HG03520 (cell line): ENCODE results near the gene POTEC.
"Not testable (repeated sequence)": the region's sequence is repeated elsewhere in the genome, so short reads cannot be mapped to it uniquely, and the experiment has no call there.

Source experiments
- ATAC-seq: cut with Tn5 transposase; IDR thresholded peaks from one replicate; pipeline ENCODE4 v1.9.1; 2021; ENCODE audit warnings: mild to moderate bottlenecking, moderate library complexity; ENCODE audit not compliant: unreplicated experiment

POTEC gene

GRCh38 chr18:14543446-14543964 lies at the start of gene POTEC:
Gene POTEC, minus strand, starts transcription at chr18:14543600. Its CDS starts 454 bp downstream, at chr18:14543146.
- ATAC-seq: not testable (repeated sequence)

- ATAC-seq: no peak
Observed at GRCh38 chr18:14577971-14578370, 34.6 kb upstream of the POTEC start.

GRCh38 chr18:14559502-14559901 lies 16.1 kb upstream of the POTEC start:
- ATAC-seq: not testable (repeated sequence)

DNA sequence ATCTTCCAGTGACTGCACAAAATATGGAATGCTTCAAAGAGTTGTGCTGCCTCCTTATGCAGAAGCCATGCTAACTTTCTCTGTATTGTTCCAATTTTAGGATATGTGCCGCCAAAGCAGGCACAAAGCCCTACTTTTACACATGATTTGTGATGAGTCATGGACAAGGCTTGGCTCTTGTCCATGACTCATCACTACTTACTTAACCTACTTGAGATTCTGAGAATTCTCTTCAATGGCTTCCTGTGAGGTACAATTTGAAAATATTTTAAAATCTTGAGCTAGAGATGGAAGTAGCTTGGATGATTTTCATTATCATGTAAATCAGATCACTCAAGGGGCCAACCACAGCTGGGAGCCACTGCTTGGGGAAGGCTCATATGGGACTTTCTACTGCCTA lies 11.7 kb downstream of the POTEC start:
- ATAC-seq: not testable (repeated sequence)

GRCh38 chr18:14510707-14511106 lies 32.7 kb downstream of the POTEC start:
- not testable (repeated sequence) for ATAC-seq

DNA sequence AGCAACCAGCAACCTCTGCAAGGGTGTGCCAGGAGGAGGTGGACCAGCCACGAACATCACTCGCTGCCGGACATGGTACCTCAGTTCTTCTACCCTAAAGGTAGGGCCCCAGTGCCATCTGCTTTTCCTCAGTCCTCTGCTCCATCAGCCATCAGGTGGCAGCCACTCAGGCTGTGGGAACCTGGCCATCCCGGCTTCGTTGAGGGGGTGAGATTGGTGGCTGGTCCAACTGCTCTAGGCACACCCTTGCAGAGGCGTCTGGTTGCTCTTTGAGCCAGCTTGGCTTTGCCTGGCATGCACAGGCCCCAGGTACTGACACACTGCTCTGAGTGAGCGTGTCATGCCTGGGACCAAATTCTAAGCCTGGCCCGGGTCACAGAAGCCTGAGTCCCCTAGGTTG lies 39.7 kb downstream of the POTEC start:
- not testable (repeated sequence) for ATAC-seq

DNA sequence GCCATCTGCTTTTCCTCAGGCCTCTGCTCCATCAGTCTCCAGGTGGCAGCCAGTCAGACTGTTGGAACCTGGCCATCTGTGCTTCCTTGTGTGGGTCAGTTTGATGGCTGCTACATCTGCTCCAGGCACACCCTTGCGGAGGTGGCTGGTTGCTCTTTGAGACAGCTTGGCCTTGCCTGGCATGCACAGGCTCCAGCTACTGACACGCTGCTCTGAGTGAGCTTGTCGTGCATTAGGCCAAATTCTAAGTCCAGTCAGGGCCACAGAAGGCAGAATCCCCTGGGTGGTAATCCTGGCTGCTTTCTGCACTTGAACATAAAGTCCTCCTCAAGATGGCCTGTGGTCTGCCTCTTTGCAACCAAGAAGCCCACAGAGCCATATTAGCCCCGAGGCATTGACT lies 41.5 kb downstream of the POTEC start:
- ATAC-seq: not testable (repeated sequence)

- not testable (repeated sequence) for ATAC-seq
Observed at GRCh38 chr18:14489256-14490014, 54.0 kb downstream of the POTEC start.

GRCh38 chr18:14488789-14489188 lies 54.6 kb downstream of the POTEC start:
- not testable (repeated sequence) for ATAC-seq

- ATAC-seq: not testable (repeated sequence)
Observed at GRCh38 chr18:14486926-14487580, 56.3 kb downstream of the POTEC start.

- ATAC-seq: not testable (repeated sequence)
Observed at GRCh38 chr18:14479076-14479475, 64.3 kb downstream of the POTEC start.

DNA sequence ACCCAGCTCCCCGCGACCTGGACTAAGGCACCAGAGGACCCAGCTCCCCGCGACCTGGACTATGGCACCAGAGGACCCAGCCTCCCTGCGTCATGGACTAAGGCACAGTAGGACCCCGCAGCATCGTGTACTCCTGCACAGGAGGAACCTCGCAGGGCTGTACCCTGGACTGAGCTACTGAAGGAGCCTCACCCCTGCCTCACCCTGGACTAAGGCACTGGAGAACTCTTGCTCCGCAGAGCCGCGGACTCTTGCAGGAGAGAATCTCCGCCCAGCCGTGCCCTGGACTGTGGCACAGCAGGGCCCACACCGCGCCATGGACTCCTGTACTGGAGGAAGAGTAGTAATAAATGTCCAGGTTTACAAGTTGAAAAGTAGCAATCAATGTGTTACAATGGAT lies 67.9 kb downstream of the POTEC start:
- ATAC-seq: not testable (repeated sequence)

- ATAC-seq: not testable (repeated sequence)
Observed at GRCh38 chr18:14474752-14475151, 68.6 kb downstream of the POTEC start.

- not testable (repeated sequence) for ATAC-seq
Observed at GRCh38 chr18:14474007-14474720, 69.2 kb downstream of the POTEC start.

- not testable (repeated sequence) for ATAC-seq
Observed at GRCh38 chr18:14473250-14474006, 70.0 kb downstream of the POTEC start.

DNA sequence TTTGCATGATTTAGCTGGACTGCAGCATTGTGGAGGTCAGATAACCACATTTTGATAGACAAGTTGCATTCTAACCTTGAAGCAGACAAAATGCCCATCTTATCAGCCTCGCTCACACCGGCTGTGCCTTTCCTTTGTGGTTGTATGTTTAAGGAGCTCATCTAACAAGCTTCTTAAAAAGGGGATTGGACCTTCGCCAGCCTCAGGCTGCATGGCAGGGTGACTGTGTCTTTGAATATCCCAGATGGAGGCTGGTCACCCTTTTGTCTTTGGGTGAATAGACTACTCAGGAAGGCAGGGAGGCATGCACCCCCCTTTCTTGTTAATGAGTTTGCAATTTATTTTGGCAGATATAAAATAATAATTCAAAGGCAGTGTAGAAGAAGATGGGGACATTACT lies 72.1 kb downstream of the POTEC start:
- ATAC-seq: not testable (repeated sequence)

GRCh38 chr18:14470446-14470845 lies 73.0 kb downstream of the POTEC start:
- not testable (repeated sequence) for ATAC-seq

- not testable (repeated sequence) for ATAC-seq
Observed at GRCh38 chr18:14470046-14470445, 73.4 kb downstream of the POTEC start.

GRCh38 chr18:14465989-14466388 lies 77.4 kb downstream of the POTEC start:
- not testable (repeated sequence) for ATAC-seq
